SIG-M5 (cell line): ENCODE results near the gene TRAF3.
"Not testable (repeated sequence)": the region's sequence is repeated elsewhere in the genome, so short reads cannot be mapped to it uniquely, and the experiment has no call there.

ENCODE experiments used
- DNase-seq: peaks from one replicate; lab custom pipeline; 2025; lab: John Stamatoyannopoulos, UW

The TRAF3 gene

DNA sequence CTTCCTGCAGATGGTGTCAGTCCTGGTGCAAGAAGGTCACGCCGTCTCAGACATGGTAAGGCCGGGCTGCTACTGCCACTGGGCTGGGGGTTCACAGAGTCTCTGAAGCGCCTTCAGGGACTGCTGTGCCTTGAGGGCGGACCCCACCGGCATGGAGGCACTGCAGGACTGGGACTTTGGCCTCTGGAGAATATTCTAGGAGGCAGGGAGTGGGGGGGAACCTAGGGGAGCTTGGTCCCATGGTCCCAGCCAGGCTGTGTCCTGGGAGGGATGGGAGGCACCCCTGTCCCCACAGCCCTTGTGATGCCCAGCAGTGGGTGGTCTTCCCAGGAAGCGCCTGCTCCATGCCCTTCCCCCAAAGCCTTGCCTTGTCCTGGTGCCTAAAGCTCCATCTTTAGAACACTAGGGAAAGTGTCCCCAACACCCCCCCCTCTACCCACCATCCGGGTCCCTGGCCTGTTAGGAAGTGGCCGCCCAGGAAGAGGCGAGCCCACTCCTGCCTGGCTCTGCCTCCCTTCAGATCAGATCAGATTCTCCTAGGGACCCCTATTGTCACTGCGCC is 146.8 kb downstream of the TRAF3 start:
- DNase-seq = no peak

DNA sequence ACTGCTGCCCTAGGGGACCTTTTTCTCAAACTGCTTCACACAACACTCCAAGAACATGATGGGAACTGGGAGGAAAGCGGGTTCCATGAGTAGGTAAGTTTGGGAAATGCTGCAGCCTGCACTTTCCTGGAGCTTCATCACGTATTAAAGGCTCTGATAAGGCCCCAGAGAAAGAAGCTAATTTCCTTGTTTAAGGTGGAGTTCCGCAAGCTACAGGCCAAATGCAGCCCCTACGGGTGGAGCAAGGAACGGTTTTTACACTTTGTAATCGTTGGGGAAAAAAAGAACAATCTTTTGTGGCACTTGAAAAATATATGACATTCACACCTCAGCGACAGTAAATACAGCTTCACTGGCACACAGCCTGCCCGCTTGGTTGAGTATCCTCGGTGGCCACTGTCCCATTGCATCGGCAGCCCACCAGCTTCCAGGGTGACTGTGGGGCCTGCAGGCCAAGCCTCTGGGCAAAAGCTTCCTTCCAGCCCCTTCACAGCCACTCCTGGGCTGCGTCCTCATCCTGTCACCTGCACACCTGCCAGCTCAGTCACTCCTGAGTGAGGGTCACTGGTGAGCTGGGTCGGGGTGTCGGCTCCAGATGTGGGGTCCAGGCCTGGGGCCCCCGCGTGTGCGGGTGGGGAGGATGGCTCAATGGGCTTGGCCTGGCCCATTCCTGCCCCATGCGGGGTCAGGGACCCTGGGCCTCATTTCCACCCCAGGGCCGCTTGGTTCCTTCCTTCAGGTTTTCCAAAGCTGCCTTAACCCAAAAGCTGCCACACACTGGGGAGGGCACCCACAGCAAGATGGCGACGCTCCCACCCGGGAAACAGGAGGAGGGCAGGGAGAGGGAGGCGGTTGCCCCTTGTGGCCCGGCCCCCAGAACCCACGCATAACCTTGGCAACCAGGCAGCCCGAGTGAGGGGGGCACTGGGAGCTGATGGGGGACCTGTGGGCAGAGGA is 147.7 kb downstream of the TRAF3 start:
- DNase-seq = no peak

DNA sequence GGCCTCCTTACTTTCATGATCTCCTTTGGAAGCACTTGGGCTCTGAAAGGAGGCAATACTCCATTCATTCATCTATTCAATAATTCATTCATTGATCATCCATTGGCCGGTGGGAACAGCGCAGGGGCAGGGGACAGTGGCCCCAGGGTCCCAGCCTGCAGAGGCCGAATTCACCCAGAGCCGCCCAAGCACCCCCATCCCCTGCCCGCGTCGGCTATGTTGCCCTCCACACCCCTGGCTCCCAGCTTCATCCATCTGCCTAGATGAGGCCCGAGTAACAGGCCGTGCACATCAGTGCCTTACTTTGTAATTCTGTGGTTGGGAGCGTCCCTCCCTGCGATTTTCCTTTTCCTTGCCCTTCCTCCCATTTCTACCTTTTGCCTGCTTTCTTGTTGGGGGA is 148.4 kb downstream of the TRAF3 start:
- DNase-seq = no peak

- no peak for DNase-seq
Measured at GRCh38 chr14:102926104-102926503, 148.9 kb downstream of the TRAF3 start.

GRCh38 chr14:102926840-102927239 is 149.6 kb downstream of the TRAF3 start:
- DNase-seq = not testable (repeated sequence)

- no peak for DNase-seq
Measured at GRCh38 chr14:102927346-102927877, 150.2 kb downstream of the TRAF3 start.

- no peak for DNase-seq
Measured at GRCh38 chr14:102927878-102928411, 150.7 kb downstream of the TRAF3 start.

GRCh38 chr14:102928412-102929240 is 151.4 kb downstream of the TRAF3 start:
- DNase-seq = no peak

DNA sequence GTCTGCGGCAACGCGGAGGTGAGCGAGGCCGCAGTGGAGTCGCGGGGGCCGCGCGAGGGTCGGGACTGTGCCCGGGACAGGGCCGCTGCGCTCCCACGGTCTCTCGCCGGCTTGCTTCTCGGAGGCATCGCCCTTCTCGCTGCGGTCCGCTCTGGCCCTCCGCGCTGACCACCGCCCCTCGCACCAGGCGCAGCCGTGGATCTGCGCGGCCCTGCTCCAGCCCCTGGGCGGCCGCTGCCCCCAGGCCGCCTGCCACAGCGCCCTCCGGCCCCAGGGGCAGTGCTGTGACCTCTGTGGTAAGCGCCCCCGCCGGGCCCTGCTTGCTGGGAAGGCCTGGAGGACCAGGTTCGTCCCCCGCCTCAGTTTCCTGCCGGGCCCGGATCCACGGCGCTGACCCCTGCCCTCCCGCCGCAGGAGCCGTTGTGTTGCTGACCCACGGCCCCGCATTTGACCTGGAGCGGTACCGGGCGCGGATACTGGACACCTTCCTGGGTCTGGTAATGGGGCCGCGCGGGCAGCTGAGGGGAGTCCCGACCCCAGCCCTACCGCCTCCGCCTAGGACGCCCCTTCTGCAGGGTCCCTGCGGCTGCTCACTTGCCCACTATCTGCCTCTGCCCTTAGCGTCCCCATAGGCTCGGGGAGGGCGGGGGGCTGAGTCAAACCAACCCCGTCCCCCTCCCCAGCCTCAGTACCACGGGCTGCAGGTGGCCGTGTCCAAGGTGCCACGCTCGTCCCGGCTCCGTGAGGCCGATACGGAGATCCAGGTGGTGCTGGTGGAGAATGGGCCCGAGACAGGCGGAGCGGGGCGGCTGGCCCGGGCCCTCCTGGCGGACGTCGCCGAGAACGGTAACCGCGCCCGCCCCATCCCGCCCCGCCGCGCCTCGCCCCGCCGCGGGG is 152.2 kb downstream of the TRAF3 start:
- DNase-seq = no peak

DNA sequence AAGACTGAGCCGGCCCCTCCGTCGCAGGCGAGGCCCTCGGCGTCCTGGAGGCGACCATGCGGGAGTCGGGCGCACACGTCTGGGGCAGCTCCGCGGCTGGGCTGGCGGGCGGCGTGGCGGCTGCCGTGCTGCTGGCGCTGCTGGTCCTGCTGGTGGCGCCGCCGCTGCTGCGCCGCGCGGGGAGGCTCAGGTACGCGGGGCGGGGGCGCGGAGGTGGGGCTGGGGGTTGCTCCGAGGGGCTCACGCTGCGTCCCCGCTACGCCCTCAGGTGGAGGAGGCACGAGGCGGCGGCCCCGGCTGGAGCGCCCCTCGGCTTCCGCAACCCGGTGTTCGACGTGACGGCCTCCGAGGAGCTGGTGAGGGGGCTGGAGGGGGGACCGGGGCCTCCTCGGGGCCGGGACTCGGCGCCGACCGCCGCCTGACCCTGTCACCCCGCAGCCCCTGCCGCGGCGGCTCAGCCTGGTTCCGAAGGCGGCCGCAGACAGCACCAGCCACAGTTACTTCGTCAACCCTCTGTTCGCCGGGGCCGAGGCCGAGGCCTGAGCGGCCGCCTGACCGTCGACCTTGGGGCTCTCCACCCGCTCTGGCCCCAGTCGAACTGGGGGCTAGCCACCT is 153.0 kb downstream of the TRAF3 start:
- no peak for DNase-seq

GRCh38 chr14:102930753-102931579 is 153.7 kb downstream of the TRAF3 start:
- DNase-seq = no peak

DNA sequence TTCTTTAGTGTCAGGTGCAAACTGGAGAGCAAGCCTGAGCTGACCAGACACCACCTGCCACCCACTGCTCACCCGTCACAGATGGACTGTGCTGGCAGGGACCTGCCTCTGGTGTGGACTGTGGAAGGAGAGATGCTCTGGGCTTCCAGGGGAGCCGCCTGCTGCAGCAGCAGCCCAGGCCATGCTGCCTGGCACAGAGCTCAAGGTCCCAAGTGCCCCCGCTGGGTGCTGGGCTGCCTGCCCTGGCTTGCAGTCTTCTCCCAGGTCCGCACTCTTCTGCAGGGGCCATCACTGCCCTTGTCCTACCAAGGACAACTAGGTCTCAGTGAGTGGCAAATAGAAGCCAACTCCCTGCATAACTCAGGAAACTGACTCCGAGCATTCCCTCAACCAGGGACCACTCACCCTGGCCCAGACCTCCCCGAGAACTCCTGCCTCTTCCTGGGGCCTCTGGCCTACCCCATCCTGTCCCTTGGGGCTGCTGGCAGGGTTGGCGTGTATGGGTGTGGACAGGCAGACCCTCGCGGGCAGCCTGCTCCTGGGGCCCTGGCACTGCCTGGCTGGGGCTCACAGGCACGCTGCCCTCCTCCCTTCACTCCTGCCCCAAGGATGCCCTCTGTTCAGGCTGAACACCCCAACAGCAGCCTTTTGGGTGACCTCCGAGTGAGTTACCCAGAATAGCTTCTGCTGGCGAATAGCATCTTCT is 154.5 kb downstream of the TRAF3 start:
- DNase-seq = no peak

- no peak for DNase-seq
Measured at GRCh38 chr14:102932484-102933248, 155.4 kb downstream of the TRAF3 start.

- no peak for DNase-seq
Measured at GRCh38 chr14:102933618-102934231, 156.5 kb downstream of the TRAF3 start.

DNA sequence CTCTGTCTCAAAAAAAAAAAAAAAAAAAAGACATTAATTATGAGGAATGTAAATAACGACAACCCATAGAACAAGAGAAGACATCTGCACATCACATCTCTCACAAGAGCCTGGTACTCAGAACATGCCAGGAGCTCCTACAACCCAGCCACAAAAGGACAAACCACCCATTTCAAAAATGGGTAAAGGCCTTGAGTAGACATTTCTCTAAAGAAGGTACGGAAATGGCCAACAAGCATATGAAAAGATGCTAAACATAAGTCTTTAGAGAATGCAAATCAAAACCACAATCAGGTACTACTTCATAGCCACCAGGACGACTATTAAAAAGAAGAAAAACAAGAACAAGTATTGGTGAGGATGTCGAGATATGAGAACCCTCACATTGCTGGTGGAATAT is 158.5 kb downstream of the TRAF3 start:
- no peak for DNase-seq

DNA sequence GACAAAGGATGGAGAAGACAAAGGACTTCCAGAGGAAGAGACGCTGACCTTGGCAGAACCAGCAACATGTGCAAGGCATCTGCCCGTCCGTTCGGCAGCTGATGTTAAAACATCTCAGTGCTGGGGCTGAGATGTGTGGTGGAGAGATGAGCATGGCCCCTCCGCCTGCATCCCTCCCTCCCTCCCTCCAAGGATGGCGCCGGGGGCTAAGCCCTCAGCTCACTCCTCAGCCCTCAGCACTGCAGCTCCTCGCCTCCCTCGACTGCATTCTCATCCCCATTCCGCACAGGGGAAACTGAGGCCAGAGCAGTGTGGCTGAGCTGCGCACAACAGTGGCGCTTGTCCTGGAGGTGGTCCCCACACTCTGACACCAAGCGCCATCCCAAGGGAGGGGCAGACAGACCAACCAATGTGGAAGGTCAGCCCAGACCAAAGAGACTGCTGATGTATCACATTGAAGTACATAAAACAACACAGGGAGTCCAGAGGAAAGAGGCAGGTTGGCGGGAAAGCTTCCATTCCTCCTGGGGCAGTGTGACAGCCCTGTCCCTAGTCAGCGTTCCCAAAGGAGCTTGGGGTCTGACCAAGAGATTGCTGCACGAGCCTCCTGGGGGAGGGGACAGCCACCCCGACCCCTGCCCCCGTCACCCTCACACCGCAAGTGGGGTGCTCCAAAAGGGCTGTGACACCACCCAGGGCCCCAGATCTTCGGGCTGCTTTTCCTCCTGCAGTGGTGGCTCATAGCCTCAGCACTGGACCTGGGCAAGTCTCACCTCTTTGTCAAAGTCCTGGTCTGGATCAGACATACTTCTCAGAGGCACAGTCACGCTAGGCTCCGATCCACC is 160.3 kb downstream of the TRAF3 start:
- DNase-seq = no peak

DNA sequence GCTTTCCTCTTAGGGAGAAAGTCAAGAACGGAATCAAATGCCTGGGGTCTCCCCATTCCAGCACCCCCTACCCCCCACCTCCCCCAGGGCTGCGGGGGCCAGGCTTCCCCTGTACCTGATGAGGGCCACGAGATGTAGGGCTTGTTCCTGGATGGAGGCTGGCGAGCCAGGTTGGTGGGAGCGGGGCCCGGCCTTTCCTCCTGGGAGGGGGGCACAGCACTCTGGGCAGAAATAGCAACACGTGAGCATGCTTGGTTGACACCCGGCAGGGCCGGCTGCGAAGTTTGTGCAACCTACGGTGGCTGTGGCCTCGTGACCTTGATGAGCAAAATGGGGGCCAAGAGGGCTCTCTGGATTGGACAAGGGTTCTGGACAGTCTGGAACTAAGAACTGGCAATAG is 160.9 kb downstream of the TRAF3 start:
- DNase-seq = no peak
